ENCODE measurements around the gene TBC1D23. TPM values are rescaled to one million over a fixed set of nuclear protein-coding genes. Genes with fewer than 3 reads are reported as not detected.
"Not testable (repeated sequence)": the region's sequence is repeated elsewhere in the genome, so short reads cannot be mapped to it uniquely, and the experiment has no call there.

The TBC1D23 gene
- total RNA-seq, 1 donor from 2014 or later: 24.4 TPM

GRCh38 chr3:100338911-100339310, 78.1 kb downstream of the TBC1D23 start:
- DNase-seq (ENCODE audit: extremely low read depth, low read depth, low spot score): no peak

- no peak for DNase-seq (ENCODE audit: extremely low read depth, low read depth, low spot score)
Observed at GRCh38 chr3:100339786-100340185, 79.0 kb downstream of the TBC1D23 start.

DNA sequence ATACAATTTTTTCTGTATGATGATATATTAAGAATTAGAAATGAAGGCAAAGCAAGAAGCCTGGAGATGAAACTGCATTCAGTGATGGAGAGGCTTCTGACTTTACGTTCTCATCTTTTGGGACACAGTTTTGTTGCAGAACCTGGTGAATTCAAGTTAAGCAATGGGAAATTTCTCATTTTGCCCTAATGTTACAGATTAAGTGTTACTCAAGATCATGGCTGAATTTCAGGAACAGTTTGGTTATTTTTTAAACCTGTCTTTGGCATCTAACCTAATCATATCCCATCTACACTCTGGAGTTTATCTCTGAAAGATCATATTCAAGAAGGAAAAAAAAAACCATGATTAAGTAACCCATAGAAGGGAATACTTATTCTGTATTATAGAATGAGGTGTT, 79.7 kb downstream of the TBC1D23 start:
- no peak for DNase-seq (ENCODE audit: extremely low read depth, low read depth, low spot score)

- no peak for DNase-seq (ENCODE audit: extremely low read depth, low read depth, low spot score)
Observed at GRCh38 chr3:100348727-100349126, 87.9 kb downstream of the TBC1D23 start.

DNA sequence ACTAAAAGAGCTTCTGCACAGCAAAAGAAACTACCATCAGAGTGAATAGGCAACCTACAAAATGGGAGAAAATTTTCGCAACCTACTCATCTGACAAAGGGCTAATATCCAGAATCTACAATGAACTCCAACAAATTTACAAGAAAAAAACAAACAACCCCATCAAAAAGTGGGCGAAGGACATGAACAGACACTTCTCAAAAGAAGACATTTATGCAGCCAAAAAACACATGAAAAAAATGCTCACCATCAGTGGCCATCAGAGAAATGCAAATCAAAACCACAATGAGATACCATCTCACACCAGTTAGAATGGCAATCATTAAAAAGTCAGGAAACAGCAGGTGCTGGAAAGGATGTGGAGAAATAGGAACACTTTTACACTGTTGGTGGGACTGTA, 91.0 kb downstream of the TBC1D23 start:
- DNase-seq (ENCODE audit: extremely low read depth, low read depth, low spot score): not testable (repeated sequence)

- DNase-seq (ENCODE audit: extremely low read depth, low read depth, low spot score): no peak
Observed at GRCh38 chr3:100352296-100353231, 91.8 kb downstream of the TBC1D23 start.

GRCh38 chr3:100354850-100355249, 94.1 kb downstream of the TBC1D23 start:
- no peak for DNase-seq (ENCODE audit: extremely low read depth, low read depth, low spot score)

DNA sequence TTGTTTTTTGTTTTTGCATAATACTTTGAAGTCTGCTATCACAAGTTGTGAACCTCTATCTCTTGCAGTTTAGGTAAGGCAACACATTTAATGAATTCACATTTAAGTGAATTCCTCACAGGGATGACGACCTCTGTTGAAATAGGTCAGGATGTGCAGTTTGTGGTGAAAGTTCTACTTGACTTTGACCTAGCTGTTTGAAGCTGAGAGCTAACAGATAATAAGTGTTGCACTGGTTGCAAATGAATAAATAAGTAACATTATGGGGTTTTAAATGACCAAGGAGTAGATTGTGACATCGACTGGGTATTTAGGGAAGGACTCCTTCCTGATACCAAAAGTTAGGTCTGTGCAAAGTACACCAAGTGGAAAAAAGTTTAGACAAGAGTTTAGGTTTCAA, 97.6 kb downstream of the TBC1D23 start:
- no peak for DNase-seq (ENCODE audit: extremely low read depth, low read depth, low spot score)

- DNase-seq (ENCODE audit: extremely low read depth, low read depth, low spot score): no peak
Observed at GRCh38 chr3:100359035-100359434, 98.2 kb downstream of the TBC1D23 start.

DNA sequence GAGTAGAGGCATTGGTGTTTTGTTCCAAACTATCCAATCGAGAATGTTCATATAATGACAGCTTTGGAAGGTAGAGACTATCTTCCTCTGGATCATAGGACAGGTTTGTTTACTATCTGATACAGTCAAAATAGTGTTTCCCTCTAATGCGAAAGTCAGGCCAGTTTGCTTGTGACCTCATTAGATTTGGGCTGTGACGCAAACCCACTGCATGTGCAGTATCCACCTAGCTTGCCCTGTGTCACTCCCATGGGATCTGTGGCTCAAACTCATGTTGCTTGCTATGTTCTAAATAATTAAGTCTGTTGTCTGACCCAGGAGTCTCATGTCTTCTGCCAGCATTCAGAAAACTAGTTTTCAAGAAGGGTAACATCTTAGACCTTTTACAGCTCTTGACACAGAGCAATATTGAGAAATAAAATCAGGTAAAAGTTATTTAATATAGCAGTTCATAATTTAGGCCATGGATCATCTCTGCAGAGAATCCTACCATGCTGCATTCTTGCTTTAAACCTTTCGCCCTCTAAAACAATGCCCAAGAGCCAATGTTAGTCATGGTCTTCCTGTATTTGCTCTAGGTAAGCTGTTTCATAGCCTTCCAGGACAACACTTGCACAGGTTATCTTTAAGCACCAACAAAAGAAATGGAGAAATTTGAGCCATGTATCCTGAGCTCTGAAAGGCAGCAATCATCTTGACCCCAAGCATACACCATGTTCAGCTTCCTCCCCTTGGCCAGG, 100.1 kb downstream of the TBC1D23 start:
- DNase-seq (ENCODE audit: extremely low read depth, low read depth, low spot score): no peak

- DNase-seq (ENCODE audit: extremely low read depth, low read depth, low spot score): no peak
Observed at GRCh38 chr3:100361897-100362296, 101.1 kb downstream of the TBC1D23 start.

- no peak for DNase-seq (ENCODE audit: extremely low read depth, low read depth, low spot score)
Observed at GRCh38 chr3:100364421-100364820, 103.6 kb downstream of the TBC1D23 start.

GRCh38 chr3:100366424-100366823, 105.6 kb downstream of the TBC1D23 start:
- no peak for DNase-seq (ENCODE audit: extremely low read depth, low read depth, low spot score)

- DNase-seq (ENCODE audit: extremely low read depth, low read depth, low spot score): no peak
Observed at GRCh38 chr3:100368441-100368840, 107.6 kb downstream of the TBC1D23 start.

- DNase-seq (ENCODE audit: extremely low read depth, low read depth, low spot score): no peak
Observed at GRCh38 chr3:100370756-100371155, 110.0 kb downstream of the TBC1D23 start.

DNA sequence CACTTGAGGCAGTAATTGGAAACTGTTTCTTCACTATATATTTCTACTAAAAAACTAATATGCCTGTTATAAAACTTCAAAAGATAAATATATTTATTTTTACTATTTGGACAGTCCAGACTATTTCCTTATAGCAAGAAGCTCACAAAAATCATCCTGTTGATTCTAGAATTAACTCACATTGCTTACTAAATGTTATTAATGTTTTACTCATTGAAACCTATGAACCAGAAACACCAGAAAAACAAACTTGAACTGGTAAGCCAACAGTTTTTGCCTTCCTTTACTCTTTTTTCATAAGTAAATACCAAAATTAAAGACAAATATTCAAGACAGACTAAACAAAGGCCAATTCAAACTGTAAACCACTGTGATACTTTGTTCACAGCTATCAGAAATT, 113.7 kb downstream of the TBC1D23 start:
- no peak for DNase-seq (ENCODE audit: extremely low read depth, low read depth, low spot score)

Other genes starting within 250 kb of the TBC1D23 start
- gene FILIP1L, start 146.5 kb upstream of the TBC1D23 start, total RNA-seq: 54.9 and 70.8 TPM in 2 replicates
- gene NIT2, start 73.8 kb downstream of the TBC1D23 start, total RNA-seq: 16.9 and 20.3 TPM in 2 replicates
- 26.2 and 33.3 TPM in 2 replicates for gene TOMM70, start 140.1 kb downstream of the TBC1D23 start, total RNA-seq
- 0.41 and 1.2 TPM in 2 replicates for gene LNP1, start 140.5 kb downstream of the TBC1D23 start, total RNA-seq
- gene TMEM45A, start 231.6 kb downstream of the TBC1D23 start, total RNA-seq: 4.2 and 16.1 TPM in 2 replicates